A549 (cell line): ENCODE measurements around the gene TGFBR3.

Experiments used
- CEBPB ChIP-seq, 2 experiments: fragments of >200 bp in 1 of 2; sonication (Bioruptor Twin) in 1 of 2; formaldehyde crosslinking in 1 of 2; IDR thresholded peaks; 2 replicates each; pipeline ENCODE4 v1.6.1; 2012 to 2016
- CTCF ChIP-seq: fragments of >200 bp; sonication (Bioruptor Twin); formaldehyde crosslinking; IDR thresholded peaks from 3 replicates; pipeline ENCODE4 v1.5.1; 2016
- EHF ChIP-seq: fragments of 250-450 bp; sonication (Bioruptor Pico); IDR thresholded peaks from 2 replicates; pipeline ENCODE4 v1.5.0; 2020; ENCODE audit warnings: mild to moderate bottlenecking
- HMGXB4 ChIP-seq: fragments of 250-450 bp; sonication (Bioruptor Pico); IDR thresholded peaks from 2 replicates; pipeline ENCODE4 v1.5.0; 2021; ENCODE audit warnings: mild to moderate bottlenecking, moderate library complexity, borderline replicate concordance
- MAX ChIP-seq: IDR thresholded peaks from 2 replicates; pipeline ENCODE4 v1.6.1; 2012
- MAZ ChIP-seq: fragments of 150-350 bp; IDR thresholded peaks from 2 replicates; pipeline ENCODE4 v1.6.1; 2014; ENCODE audit warnings: antibody characterized with exemption, low read depth, low read length, borderline replicate concordance
- POLR2A ChIP-seq: IDR thresholded peaks from 2 replicates; pipeline ENCODE4 v1.6.1; 2012; ENCODE audit warnings: mild to moderate bottlenecking, low read length
- SMC3 ChIP-seq: fragments of >200 bp; sonication (Bioruptor Twin); formaldehyde crosslinking; IDR thresholded peaks from 3 replicates; pipeline ENCODE4 v1.6.1; 2018; ENCODE audit warnings: inconsistent platforms
- ZSCAN20 ChIP-seq: fragments of 250-450 bp; sonication (Bioruptor Pico); IDR thresholded peaks from 2 replicates; pipeline ENCODE4 v1.8.0; 2022; ENCODE audit warnings: mild to moderate bottlenecking, moderate library complexity

- TF ChIP-seq SMC3: no peak
- no peak for TF ChIP-seq ZSCAN20 (CRISPR knock-in tag)
- TF ChIP-seq CTCF: no peak
- no peak for TF ChIP-seq EHF (CRISPR knock-in tag)
- TF ChIP-seq MAX: no peak
- TF ChIP-seq POLR2A: no peak
- no peak for TF ChIP-seq HMGXB4 (CRISPR knock-in tag)
- no peak for TF ChIP-seq MAZ
- no peak for TF ChIP-seq CEBPB (IDR thresholded peaks at IDR 0.05)
Observed at GRCh38 chr1:91741906-91742305, 144.0 kb downstream of the TGFBR3 start.
